H1 (cell line): ENCODE results near the gene CDR2. TPM values are rescaled to one million over a fixed set of nuclear protein-coding genes. Genes with fewer than 3 reads are reported as not detected.

ENCODE experiments used
- BRCA1 ChIP-seq: IDR thresholded peaks from 2 replicates; pipeline ENCODE4 v1.6.1; 2012; ENCODE audit warnings: low read depth, low read length, improper control_type of control experiment
- EGR1 ChIP-seq: IDR thresholded peaks from 2 replicates; pipeline ENCODE4 v1.6.1; 2011; ENCODE audit warnings: low read depth, low read length, borderline replicate concordance
- EZH2 ChIP-seq: fragments of 200-600 bp; sonication (generic); IDR thresholded peaks from 2 replicates; pipeline ENCODE4 v1.7.1; 2012; ENCODE audit warnings: low read depth, mild to moderate bottlenecking, moderate library complexity, low read length, inconsistent platforms; ENCODE audit not compliant: severe bottlenecking
- NRF1 ChIP-seq: IDR thresholded peaks from 2 replicates; pipeline ENCODE4 v1.6.1; 2011; ENCODE audit warnings: mild to moderate bottlenecking, low read depth, low read length, improper control_type of control experiment
- PHF8 ChIP-seq: fragments of 200-600 bp; sonication (generic); conservative IDR thresholded peaks from 2 replicates; pipeline ENCODE4 v1.7.1; 2012; ENCODE audit warnings: low read depth, mild to moderate bottlenecking, inconsistent platforms, low read length, moderate library complexity
- SUZ12 ChIP-seq: fragments of 200-600 bp; sonication (generic); IDR thresholded peaks from 2 replicates; pipeline ENCODE4 v1.6.1; 2012; ENCODE audit warnings: mild to moderate bottlenecking, inconsistent platforms, low read length, moderate library complexity, mixed read lengths
- TEAD4 ChIP-seq: IDR thresholded peaks from 2 replicates; pipeline ENCODE4 v1.6.1; 2012; ENCODE audit warnings: low read depth, low read length, inconsistent platforms, mixed read lengths
- polyA plus RNA-seq, 7 experiments: library from polyadenylated mRNA; depleted of rRNA in 3 of 7; stranded (reverse) in 5 of 7; unstranded in 2 of 7; fragments of >200 nt in 5 of 7; fragments of 200-250 nt in 2 of 7; gene quantifications; 1 replicate in 5 of 7; 2 replicates in 1 of 7; 4 replicates in 1 of 7; pipeline versions ENCODE4 v1.2.1 to v1.2.3, GENCODE V29; 2011 to 2013; ENCODE audit warnings: missing spikeins in 2 of 7, mixed read lengths in 2 of 7
- total RNA-seq: library from RNA; stranded (reverse); fragmentation: NEBNext Ultra II Directional; extraction: Animal tissue kit (Norgen Biotek cat#: 25700); gene quantifications from 2 replicates; pipeline ENCODE4 v1.2.1, GENCODE V29; 2021
- TF ChIP-seq, protein P1 (sequence below), 3 experiments: IDR thresholded peaks; 1 replicate in 2 of 3; 2 replicates in 1 of 3; pipeline versions ENCODE4 v1.5.1 to v1.6.1; 2011; ENCODE audit warnings: low read length in 3 of 3, mild to moderate bottlenecking in 3 of 3, inconsistent platforms in 2 of 3, low read depth in 1 of 3, moderate library complexity in 1 of 3; ENCODE audit not compliant: insufficient read depth in 1 of 3; ENCODE audit errors: control extremely low read depth in 1 of 3

CDR2 gene
- total and polyA plus RNA-seq, 2 of the 8 experiments (the other 6 are each of a cell fraction or from before 2014, with no cell fraction given) = 16.3 to 34.9 TPM

DNA sequence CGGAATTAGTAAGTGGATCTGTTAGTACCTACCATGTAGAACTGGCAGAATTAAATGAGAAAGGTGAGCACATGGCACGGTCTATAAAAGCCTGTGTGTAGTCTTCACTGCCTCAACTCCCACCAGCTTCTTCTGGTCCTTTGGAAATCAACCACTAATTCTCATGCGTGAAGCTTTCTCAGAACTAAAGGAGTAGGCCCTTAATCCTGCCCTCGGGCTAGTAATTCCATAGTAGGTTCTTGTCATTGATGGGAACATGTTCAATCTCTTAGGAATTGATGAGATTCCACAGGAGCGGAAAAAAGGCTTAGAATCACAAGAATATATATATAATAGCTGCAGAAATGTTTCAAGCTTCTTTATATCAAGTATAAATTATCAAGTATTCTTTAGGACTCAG lies 21.7 kb downstream of the CDR2 start (continued):
- no peak for TF ChIP-seq EGR1
- no peak for TF ChIP-seq EZH2
- TF ChIP-seq, protein P1, sequence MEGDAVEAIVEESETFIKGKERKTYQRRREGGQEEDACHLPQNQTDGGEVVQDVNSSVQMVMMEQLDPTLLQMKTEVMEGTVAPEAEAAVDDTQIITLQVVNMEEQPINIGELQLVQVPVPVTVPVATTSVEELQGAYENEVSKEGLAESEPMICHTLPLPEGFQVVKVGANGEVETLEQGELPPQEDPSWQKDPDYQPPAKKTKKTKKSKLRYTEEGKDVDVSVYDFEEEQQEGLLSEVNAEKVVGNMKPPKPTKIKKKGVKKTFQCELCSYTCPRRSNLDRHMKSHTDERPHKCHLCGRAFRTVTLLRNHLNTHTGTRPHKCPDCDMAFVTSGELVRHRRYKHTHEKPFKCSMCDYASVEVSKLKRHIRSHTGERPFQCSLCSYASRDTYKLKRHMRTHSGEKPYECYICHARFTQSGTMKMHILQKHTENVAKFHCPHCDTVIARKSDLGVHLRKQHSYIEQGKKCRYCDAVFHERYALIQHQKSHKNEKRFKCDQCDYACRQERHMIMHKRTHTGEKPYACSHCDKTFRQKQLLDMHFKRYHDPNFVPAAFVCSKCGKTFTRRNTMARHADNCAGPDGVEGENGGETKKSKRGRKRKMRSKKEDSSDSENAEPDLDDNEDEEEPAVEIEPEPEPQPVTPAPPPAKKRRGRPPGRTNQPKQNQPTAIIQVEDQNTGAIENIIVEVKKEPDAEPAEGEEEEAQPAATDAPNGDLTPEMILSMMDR (IDR thresholded peaks at IDR 0.05; ENCODE audit: control extremely low read depth in 1 of 3, insufficient read depth in 1 of 3, low read depth in 1 of 3, low read length in 3 of 3) = no peak
- TF ChIP-seq BRCA1 = no peak
- no peak for TF ChIP-seq TEAD4
- no peak for TF ChIP-seq SUZ12
- TF ChIP-seq NRF1 = no peak
- TF ChIP-seq PHF8 = no peak
